ENCODE results near the gene NBAS. TPM values are rescaled to one million over a fixed set of nuclear protein-coding genes. Genes with fewer than 3 reads are reported as not detected.

NBAS gene
- total and polyA plus RNA-seq, 2 of the 13 experiments (the other 11 are each of a cell fraction or from before 2014, with no cell fraction given): 33.6 to 58.7 TPM

DNA sequence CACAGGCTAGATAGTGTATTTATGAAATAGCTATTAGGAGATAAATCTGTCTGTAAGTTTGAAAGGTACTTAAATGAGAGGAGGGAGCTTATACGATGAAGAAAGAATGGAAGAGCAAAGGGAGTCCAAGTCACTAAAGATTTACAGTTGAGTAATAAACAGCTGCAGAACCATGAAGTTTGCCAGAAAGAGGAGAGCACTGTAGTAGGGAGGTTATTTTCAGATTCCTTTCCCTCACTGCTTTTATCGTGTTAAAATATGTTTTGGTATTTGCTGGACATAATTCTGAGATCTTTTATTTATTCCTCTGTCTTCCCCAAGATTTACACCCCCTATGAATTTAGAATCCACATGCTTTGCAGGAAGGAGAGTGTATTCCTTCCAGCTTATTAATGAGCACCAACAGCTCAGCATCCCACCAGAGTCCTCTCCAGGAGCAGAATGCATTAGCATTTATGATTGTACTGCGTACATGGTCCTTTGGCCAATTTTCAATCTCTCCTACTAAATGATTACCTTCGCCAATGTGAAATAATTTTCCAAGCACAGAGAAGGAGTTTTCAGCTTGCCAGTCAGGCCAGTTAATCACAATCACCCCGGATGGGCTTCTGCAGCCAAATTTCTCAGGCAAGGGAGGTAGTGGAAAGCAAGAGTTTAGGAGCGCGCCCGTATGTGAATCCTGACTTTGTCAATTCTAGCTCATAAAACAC is 297.0 kb downstream of the NBAS start:
- FAIRE-seq: no peak

More for the DNA sequence above, 297.0 kb downstream of the NBAS start:
- no peak overlapping the region for H3K4me2 ChIP-seq (ENCODE audit: low read depth, low read length)
- H3K4me1 ChIP-seq (ENCODE audit: insufficient read depth, low read length): peaks cover 7% of the 10 kb centered on the region; the same call in 1 of the 2 replicates
- H2AFZ ChIP-seq (ENCODE audit: low read length): no peak overlapping the region
- ChIA-PET CTCF (ENCODE audit: low intra/inter-chr PET ratio, low total read pairs) (no interaction called here), POLR2A (no interaction called here)
- DNase-seq (ENCODE audit: low spot score) (no peak), ATAC-seq (no peak)
- no TSS peak for BruUV-seq (replicated peaks)
- no peaks in the 10 kb centered on the region for H4K20me1 ChIP-seq (ENCODE audit: insufficient read depth, low read length)
- WGBS (ENCODE audit: low lambda C conversion rate): 92% methylated on average over 8 of the region's 8 CpGs
- no peaks in the 10 kb centered on the region for H3K27me3 ChIP-seq (ENCODE audit: control insufficient read depth in 1 of 2, insufficient read depth in 2 of 2, low read length in 2 of 2)
- in situ Hi-C loops (cut with HindIII; ENCODE audit: extremely low pct_ligation_motif_present, low pct_unique_long_range_greater_than_20kb): no loop called here
- H3K9me3 ChIP-seq (ENCODE audit: low read length): no peaks in the 10 kb centered on the region
- intact Hi-C loops (cut with micrococcal nuclease; ENCODE audit: unreplicated experiment): no loop called here
- H3K36me3 ChIP-seq (replicated peaks in 1 of 2; ENCODE audit: control insufficient read depth in 1 of 2, insufficient read depth in 2 of 2, low read length in 2 of 2): peaks cover 3 to 11% of the 10 kb centered on the region in 2 experiments; a peak in 3 of 5 replicates
- no peaks in the 10 kb centered on the region for H3K79me2 ChIP-seq (ENCODE audit: insufficient read depth, low read length)
- no peak overlapping the region for H3K9ac ChIP-seq (ENCODE audit: insufficient read depth, low read depth, low read length)
- no peak overlapping the region for H3K27ac ChIP-seq (ENCODE audit: extremely low read length, insufficient read depth, low read length)
- TF ChIP-seq KDM6A (CRISPR knock-in tag; IDR thresholded peaks at IDR 0.05; ENCODE audit: low read depth) (no peak), ZNF570 (CRISPR knock-in tag; IDR thresholded peaks at IDR 0.05; ENCODE audit: borderline replicate concordance) (no peak), ZBTB8A (CRISPR knock-in tag; IDR thresholded peaks at IDR 0.05; ENCODE audit: borderline replicate concordance, low read depth) (no peak), TBP (CRISPR knock-in tag; IDR thresholded peaks at IDR 0.05) (no peak), ZNF839 (CRISPR knock-in tag; IDR thresholded peaks at IDR 0.05; ENCODE audit: borderline replicate concordance) (no peak), ZNF746 (CRISPR knock-in tag; IDR thresholded peaks at IDR 0.05) (no peak), KDM3A (CRISPR knock-in tag; IDR thresholded peaks at IDR 0.05; ENCODE audit: low read depth) (no peak), SYNCRIP (IDR thresholded peaks at IDR 0.05; ENCODE audit: insufficient read depth, low read depth, low read length) (no peak), ONECUT2 (CRISPR knock-in tag; IDR thresholded peaks at IDR 0.05) (no peak), NBN (conservative IDR thresholded peaks at IDR 0.05) (no peak), MIER2 (CRISPR knock-in tag; IDR thresholded peaks at IDR 0.05) (no peak), MAFG (CRISPR knock-in tag; IDR thresholded peaks at IDR 0.05) (no peak), ZNF558 (CRISPR knock-in tag; IDR thresholded peaks at IDR 0.05; ENCODE audit: borderline replicate concordance) (no peak), TAF15 (IDR thresholded peaks at IDR 0.05; ENCODE audit: low read depth, low read length, poor library complexity, severe bottlenecking) (no peak), SMARCE1 (IDR thresholded peaks at IDR 0.05; ENCODE audit: borderline replicate concordance) (no peak), ZSCAN31 (CRISPR knock-in tag; IDR thresholded peaks at IDR 0.05; ENCODE audit: low read depth) (no peak), SIX1 (CRISPR knock-in tag; IDR thresholded peaks at IDR 0.05; ENCODE audit: borderline replicate concordance) (no peak)
- TF ChIP-seq, protein P1, sequence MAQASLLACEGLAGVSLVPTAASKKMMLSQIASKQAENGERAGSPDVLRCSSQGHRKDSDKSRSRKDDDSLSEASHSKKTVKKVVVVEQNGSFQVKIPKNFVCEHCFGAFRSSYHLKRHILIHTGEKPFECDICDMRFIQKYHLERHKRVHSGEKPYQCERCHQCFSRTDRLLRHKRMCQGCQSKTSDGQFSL (CRISPR knock-in tag; IDR thresholded peaks at IDR 0.05): no peak
- TF ChIP-seq, protein P2, sequence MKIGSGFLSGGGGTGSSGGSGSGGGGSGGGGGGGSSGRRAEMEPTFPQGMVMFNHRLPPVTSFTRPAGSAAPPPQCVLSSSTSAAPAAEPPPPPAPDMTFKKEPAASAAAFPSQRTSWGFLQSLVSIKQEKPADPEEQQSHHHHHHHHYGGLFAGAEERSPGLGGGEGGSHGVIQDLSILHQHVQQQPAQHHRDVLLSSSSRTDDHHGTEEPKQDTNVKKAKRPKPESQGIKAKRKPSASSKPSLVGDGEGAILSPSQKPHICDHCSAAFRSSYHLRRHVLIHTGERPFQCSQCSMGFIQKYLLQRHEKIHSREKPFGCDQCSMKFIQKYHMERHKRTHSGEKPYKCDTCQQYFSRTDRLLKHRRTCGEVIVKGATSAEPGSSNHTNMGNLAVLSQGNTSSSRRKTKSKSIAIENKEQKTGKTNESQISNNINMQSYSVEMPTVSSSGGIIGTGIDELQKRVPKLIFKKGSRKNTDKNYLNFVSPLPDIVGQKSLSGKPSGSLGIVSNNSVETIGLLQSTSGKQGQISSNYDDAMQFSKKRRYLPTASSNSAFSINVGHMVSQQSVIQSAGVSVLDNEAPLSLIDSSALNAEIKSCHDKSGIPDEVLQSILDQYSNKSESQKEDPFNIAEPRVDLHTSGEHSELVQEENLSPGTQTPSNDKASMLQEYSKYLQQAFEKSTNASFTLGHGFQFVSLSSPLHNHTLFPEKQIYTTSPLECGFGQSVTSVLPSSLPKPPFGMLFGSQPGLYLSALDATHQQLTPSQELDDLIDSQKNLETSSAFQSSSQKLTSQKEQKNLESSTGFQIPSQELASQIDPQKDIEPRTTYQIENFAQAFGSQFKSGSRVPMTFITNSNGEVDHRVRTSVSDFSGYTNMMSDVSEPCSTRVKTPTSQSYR (CRISPR knock-in tag; IDR thresholded peaks at IDR 0.05; ENCODE audit: borderline replicate concordance): no peak
- no peak overlapping the region for H3K4me3 ChIP-seq (replicated peaks in 1 of 3; ENCODE audit: insufficient read depth in 1 of 3, low read depth in 2 of 3, low read length in 3 of 3)

All from HepG2 (cell line).